ENCODE results near the gene DENND2D.
A peak's percentile ranks its signal among the peaks of the same experiment; 100 is the strongest.
"Not testable (repeated sequence)": the region's sequence is repeated elsewhere in the genome, so short reads cannot be mapped to it uniquely, and the experiment has no call there.

DENND2D gene

DNA sequence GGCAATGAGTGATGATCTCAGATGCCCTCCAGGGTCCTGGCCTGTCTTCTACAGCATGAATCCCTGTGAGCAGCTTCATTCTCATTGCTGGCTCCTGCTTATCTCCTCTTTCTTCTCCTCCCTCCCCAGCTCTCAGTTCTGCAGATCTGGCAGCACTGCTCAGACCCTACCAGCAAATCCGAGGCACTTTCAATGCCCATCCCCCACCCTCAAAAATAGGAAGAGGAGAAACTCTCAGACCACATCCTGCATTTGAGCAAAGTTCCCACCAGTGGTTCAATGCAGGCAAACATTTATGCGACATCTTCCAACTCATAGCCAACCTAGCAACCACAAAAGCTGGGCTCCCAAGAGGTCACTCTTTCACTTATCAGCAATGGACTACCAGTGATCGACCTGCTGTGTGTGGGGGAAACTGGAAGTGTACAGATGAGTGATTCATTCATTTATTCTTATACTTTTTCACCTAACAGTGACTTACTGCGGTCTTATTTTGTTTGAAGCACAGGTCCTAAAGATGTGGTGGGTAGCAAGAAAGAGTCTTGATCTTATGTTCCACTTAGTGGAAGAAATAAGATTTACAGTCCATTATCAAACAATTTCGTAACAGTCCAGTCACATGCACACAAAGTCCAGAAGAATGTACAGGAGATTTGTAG lies 21.3 kb upstream of the DENND2D start:
- no peak for DNase-seq (ENCODE audit: low spot score)

GRCh38 chr1:111221276-111221632 lies 20.8 kb upstream of the DENND2D start:
- DNase-seq (ENCODE audit: low spot score): peak; percentile 15

DNA sequence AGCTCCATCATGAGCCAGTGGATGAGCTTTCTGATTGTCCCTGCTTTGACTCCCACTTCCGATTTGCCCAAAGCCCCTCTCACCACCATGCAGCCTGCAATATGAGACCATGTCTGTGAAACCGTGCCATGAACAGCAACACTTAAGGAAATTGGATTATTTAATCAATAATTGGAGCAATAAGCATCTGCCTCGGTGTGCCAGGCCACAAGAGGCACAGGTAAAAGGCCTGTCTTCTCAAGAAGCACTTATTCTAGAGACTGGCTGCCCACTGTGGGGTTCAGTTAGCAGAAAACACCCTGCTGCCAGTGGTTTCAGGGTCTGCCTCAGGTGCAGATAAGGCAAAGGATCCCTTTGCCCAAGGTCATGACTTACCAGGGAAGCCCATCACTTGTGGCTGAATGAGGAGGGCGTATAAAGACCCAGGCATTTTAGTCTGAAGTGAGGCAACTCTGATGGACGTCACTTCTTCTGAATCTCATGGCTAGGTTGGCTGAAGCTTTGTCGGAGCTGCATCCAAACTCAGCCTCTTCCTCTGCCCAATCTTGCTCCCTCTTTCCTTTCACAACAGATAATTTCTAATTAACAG lies 19.9 kb upstream of the DENND2D start:
- DNase-seq (ENCODE audit: low spot score): no peak

- no peak for DNase-seq (ENCODE audit: low spot score)
Measured at GRCh38 chr1:111219557-111220286, 19.3 kb upstream of the DENND2D start.

DNA sequence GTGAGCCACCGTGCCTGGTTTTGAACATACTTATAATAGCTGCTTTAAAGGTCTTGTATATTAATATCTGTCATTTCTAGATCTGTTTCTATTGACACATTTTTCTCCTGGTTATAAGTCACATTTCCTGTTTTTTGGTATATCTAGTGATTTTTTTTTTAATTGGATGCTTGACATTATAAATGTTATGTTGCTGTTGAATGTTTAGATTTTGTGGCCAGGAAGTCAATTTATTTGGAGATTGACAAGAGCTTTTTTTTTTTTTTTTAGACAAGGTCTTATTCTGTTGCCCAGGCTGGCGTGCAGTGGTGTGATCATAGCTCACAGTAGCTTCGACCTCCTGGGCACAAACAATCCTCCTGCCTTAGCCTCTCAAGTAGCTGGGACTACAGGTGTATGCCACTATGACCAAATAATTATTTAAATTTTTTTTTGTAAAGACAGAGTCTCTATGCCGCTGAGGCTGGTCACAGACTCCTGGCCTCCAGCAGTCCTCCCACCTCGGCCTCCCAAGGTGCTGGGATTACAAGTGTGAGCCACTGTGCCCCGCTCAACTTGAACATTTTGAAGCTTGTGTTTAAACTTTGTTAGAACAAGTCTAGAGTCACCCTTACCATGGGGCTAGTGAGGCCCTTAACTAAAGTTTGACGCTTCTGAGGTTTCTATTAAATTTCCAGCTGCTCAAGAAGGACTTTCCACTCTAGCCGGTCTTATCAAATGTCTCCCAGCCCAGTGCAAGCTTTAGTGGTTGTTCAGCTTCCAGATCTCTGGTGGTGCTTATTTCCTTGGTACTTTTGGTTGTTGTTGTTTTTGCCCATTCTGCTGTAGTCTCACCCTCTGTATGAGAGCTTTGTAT lies 18.5 kb upstream of the DENND2D start:
- no peak for DNase-seq (ENCODE audit: low spot score)

- no peak for DNase-seq (ENCODE audit: low spot score)
Measured at GRCh38 chr1:111217183-111217910, 16.9 kb upstream of the DENND2D start.

GRCh38 chr1:111216751-111217150 lies 16.3 kb upstream of the DENND2D start:
- DNase-seq (ENCODE audit: low spot score): no peak

GRCh38 chr1:111215285-111215684 lies 14.8 kb upstream of the DENND2D start:
- not testable (repeated sequence) for DNase-seq (ENCODE audit: low spot score)

DNA sequence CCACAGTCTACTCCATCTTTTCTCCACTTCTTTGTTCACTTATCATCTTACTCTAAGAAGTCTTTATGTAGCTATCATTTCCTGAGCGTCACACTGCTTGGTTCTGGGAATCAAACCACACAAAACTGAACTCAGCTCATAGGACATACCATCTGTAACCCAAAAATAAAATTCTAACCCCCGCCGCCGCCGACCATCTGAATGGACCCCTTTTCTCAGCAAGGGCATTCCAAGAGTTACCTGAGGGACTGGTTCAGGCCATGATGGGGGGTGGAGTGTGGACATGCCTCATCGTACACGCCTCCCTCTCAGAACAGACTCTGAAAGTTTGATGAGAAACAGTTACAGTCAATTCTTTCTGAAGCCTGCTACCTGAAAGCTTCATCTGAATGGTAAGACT lies 14.4 kb upstream of the DENND2D start:
- no peak for DNase-seq (ENCODE audit: low spot score)

DNA sequence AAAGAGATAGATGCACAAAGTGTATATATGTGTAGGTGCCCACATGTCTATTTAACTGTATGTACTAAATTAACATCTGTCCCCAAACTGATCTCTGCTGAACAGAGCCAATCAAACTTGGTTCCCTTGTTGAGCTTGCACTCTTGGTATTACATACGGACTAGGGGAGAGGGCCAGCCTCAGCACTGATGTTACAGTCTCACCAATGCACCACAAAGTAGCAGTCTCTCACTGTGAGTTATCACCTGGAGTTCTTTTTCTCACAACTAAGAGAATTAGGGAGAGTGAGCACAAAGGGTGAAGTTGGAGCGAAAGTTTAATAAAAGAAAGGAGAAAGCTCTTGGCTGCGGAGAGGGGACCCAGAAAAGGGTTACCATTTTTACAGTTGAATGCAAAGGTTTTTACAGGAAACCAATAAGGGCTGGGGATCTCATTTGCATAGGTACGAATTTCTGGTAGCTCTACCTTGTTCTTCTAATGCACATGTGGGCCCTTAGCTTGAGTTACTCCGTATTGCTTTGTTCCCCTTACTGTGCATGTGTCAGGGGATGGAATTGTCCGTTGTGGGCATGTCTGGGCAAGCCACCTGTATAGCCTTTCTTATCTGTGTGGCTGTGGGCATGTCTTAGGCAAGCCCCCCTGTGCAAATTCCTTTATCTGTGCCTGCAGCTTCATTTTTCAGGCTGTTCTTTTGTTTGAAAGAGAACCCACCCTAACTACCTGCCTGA lies 13.8 kb upstream of the DENND2D start:
- no peak for DNase-seq (ENCODE audit: low spot score)

- peak; percentile 60 for DNase-seq (ENCODE audit: low spot score)
Measured at GRCh38 chr1:111213412-111213811, 13.0 kb upstream of the DENND2D start.

- no peak for DNase-seq (ENCODE audit: low spot score)
Measured at GRCh38 chr1:111212634-111213335, 12.3 kb upstream of the DENND2D start.

- DNase-seq (ENCODE audit: low spot score): no peak
Measured at GRCh38 chr1:111211921-111212320, 11.5 kb upstream of the DENND2D start.

DNA sequence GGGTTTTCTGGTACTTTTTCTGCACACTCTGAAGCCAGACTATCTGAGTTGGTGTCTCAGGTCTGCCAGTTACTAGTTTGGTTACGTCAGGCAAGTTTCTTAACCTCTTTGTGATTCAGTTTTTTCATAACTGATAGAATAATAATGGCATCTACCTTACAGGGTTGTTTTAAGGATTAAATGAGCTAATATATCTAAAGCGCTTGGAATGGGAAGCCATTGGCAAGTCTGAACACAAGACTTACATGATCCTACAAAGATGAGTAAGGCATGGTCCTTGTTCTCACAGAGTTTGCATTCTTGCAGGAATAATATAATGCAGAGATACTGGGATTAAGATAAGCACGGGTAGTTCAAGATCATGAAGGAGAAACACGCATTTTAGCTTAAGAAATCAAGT lies 9.2 kb upstream of the DENND2D start:
- DNase-seq (ENCODE audit: low spot score): no peak

GRCh38 chr1:111208921-111209320 lies 8.5 kb upstream of the DENND2D start:
- DNase-seq (ENCODE audit: low spot score): no peak

DNA sequence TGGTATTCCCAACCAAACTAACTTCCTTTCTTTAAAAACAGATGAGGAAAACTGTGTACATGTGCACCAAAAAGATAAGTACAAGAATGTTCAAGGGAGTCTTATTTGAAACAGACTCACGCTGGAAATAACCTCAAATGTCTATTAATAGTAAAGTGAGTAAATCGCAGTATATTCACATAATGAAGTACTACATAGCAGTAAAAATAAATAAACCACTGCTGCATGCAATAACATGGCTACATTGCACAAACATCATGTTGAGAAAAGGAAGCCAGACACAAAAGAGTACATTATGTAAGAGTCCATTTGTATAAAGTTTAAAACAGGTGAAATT lies 5.2 kb upstream of the DENND2D start:
- no peak for DNase-seq (ENCODE audit: low spot score)

DNA sequence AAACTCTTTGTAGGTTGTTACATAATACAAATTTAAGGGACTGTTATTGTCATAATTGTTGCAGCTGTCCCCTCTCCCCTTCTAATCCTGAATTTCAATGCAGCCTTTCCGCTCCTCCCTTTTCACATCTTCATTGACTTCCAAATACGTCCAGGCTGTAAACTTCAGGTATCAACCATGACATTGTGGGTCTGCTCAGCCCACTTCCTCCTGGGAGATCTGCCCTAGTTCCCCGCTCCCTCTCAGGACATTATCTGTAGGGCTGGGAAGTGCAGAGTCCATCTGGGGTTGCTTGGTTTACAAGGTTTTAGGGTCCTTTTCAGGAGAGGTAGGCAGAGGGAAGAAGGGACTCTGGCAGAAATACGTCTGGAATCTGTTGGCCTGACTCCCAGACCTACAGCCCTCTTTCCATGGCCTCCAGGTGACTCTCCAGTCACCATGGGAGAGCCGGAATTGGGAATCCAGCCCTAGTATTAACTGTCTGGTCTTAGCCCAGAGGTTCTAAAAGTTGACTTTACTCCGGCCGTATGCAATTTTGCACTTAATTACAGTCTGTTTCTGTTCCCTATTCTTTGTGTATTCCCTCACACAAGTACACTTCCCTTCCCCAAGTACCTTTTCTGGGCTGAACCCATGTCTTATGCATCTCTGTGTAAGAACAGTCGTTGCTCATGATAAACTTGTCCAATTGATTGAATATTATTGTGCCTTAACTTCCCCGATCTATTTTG lies 4.7 kb upstream of the DENND2D start:
- no peak for DNase-seq (ENCODE audit: low spot score)

DNA sequence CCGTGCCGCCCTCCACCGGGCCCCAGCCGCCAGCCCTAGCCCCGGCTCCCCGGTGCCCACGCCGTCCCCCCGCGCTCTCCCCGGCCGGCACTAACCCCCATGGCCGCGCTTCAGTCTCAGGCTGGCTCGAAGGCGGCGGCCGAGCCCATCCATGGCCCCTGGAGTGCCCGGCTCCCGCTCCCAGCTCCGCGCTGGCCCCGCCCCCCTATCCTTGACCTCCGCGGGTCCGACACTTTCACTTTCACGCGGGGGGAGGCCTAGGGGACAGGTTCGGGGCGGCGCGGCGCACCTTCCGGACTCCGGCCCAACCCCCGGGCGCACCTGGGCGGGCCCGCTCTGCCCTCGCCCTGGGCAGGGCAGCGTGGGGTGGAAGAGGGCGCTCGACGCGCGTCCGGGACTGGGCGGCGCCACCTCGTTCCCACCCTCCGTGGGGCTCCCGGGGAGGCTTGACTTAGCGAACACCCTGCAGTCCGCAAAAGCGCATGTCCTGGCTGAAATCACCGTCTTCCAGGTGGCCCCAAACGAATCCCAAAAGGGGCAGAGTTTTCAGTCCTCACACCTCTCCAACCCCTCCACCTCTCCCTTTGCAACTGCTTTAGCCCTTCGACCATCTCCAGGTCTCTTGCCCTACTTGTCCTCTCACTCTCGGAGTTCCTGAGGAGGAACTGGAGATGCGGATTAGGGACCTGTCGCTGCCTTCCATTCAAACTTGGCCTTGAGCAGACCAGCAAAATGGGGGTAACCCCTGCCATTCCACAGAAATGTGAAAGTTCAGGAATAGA lies 3.9 kb upstream of the DENND2D start:
- peak; percentile 78 for DNase-seq (ENCODE audit: low spot score)

- peak; percentile 45 for DNase-seq (ENCODE audit: low spot score)
Measured at GRCh38 chr1:111203681-111204200, 3.3 kb upstream of the DENND2D start.

Measured in hematopoietic multipotent progenitor cell treated with erythropoietin and hydrocortisone succinate and interleukin-3 and kit ligand, for 17 days (in vitro differentiated cells).